Measurements from ENCODE around the gene SERBP1.
"Not testable (repeated sequence)": the region's sequence is repeated elsewhere in the genome, so short reads cannot be mapped to it uniquely, and the experiment has no call there.

Gene SERBP1

GRCh38 chr1:67430358-67431155, at the start of gene SERBP1:
TSS of gene SERBP1 (minus strand) at chr1:67430402. CDS start at chr1:67430300, 102 bp downstream.
- peak; percentile 91 to 96 for DNase-seq (ENCODE audit: low read depth in 2 of 2)

- peak in 1 of 2 donors; percentile 3 for DNase-seq (ENCODE audit: low read depth in 2 of 2)
Observed at GRCh38 chr1:67479146-67479891, 49.1 kb upstream of the SERBP1 start.

DNA sequence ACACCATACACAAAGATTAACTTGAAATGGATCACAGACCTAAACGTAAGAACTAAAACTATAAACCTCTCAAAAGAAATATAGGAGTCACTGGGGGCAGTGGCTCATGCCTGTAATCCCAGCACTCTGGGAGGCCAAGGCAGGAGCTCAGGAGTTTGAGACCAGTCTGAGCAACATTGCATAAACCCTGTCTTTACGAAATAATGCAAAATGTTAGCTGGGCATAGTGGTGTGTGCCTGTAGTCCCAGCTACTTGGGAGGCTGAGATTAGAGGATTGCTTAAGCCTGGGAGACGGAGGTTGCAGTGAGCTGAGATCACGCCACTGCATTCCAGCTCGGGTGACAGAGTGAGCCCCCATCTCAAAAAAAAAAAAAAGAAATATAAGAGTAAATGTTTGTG, 46.7 kb upstream of the SERBP1 start:
- no peak for DNase-seq (ENCODE audit: low read depth in 2 of 2)

- DNase-seq (ENCODE audit: low read depth in 2 of 2) = no peak
Observed at GRCh38 chr1:67476006-67476482, 45.8 kb upstream of the SERBP1 start.

DNA sequence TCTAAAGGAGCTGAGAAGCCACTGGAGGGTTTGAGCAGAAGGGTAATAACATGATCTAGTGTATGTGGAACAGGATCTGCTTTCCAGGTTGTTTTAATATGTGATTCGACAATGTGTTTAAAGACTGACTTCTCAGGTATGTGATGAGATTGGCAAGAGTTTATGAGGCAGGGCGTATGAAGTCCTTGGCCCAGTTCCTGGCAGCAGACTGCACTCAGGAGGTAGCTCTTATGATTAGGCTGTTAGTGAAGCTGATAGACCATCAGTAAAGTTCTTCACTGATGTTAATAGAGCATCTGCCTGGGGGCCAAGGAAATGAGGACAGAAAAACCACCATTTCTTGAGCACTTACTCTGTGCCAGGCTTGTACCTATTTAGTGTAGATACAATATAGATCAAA, 41.9 kb upstream of the SERBP1 start:
- DNase-seq (ENCODE audit: low read depth in 2 of 2) = no peak

- no peak for DNase-seq (ENCODE audit: low read depth in 2 of 2)
Observed at GRCh38 chr1:67469431-67469830, 39.2 kb upstream of the SERBP1 start.

GRCh38 chr1:67468066-67468718, 38.0 kb upstream of the SERBP1 start:
- no peak for DNase-seq (ENCODE audit: low read depth in 2 of 2)

DNA sequence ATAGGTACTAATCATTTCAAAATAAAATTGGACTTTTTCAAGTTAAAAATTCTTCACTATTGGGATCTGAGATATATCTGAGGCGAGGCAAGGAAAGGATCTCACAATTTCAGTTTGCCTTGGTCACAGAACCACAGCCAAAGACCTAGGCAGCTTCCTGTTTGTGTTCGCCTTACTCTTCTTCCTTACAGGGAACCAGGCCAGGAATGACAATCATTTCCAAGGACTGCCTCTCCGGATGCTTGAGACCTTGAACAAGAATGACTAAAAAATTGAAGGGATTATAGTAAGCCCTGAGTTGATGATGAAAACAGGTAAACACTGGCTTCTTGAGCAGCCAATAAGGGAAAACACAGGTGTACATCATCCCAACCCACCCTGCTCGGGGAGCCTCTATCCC, 35.2 kb upstream of the SERBP1 start:
- DNase-seq (ENCODE audit: low read depth in 2 of 2) = no peak

DNA sequence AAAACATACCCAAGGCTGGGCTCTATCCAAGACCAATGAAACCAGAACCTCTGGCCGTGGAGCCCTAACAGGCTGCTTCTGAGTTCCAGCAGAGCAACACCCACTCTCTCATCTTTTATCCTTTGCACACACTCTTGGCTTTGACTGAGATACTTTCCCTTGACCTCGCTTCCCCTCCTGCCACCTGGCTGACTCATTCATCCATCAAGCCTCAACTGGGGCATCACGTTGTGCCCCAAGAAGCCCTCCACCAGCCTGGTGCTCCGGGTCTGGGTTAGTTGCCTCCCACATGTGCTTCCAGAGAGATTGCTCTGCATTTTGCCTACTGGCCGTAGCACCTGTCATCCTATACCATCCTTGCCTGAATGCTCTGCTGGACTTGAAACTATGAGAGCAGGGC, 34.5 kb upstream of the SERBP1 start:
- no peak for DNase-seq (ENCODE audit: low read depth in 2 of 2)

GRCh38 chr1:67464058-67464457, 33.9 kb upstream of the SERBP1 start:
- no peak for DNase-seq (ENCODE audit: low read depth in 2 of 2)

GRCh38 chr1:67463298-67463955, 33.2 kb upstream of the SERBP1 start:
- DNase-seq (ENCODE audit: low read depth in 2 of 2) = no peak

- DNase-seq (ENCODE audit: low read depth in 2 of 2) = no peak
Observed at GRCh38 chr1:67460676-67461500, 30.7 kb upstream of the SERBP1 start.

- DNase-seq (ENCODE audit: low read depth in 2 of 2) = peak in 1 of 2 donors; percentile 2
Observed at GRCh38 chr1:67459068-67459467, 28.9 kb upstream of the SERBP1 start.

- no peak for DNase-seq (ENCODE audit: low read depth in 2 of 2)
Observed at GRCh38 chr1:67458663-67459062, 28.5 kb upstream of the SERBP1 start.

- DNase-seq (ENCODE audit: low read depth in 2 of 2) = no peak
Observed at GRCh38 chr1:67457247-67457646, 27.0 kb upstream of the SERBP1 start.

DNA sequence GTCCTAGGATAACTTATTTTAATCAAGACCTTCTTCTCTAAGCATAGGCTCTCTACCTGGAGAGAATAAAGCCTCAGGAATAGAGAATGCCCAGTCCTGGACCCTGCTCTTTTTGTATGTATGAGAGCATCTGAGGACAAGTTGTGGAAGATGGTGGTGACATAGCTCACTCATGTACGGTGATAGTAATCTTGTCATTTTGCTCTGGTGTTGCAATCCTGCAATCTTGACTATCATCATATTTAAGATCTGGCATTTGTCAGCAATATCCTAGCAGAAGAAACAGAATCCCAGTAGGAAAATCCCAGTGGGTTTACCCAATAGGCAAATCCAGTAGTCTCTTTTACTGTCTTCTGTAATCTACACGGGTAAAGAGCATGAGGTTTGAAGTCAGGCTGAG, 21.6 kb upstream of the SERBP1 start:
- no peak for DNase-seq (ENCODE audit: low read depth in 2 of 2)

DNA sequence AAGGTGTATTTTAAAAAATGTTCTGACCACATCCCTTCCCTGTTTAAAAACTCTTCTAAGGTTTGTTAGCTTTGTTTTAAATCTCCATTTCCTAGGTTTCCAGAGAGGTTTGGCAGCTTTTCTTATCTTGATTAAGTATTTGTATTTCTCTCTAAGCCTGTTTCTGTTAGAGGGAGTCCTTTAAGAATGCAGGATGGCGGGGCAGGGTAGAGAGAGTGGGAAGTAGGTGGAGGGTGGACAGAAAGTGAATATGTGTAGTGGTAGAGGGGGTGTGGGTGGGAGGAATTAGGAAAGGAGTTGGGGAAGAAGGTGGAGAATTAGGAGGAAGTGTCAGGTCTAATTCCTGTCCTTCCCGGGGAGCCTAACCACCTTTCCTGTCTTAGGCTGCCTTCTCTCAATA, 21.2 kb upstream of the SERBP1 start:
- no peak for DNase-seq (ENCODE audit: low read depth in 2 of 2)

DNA sequence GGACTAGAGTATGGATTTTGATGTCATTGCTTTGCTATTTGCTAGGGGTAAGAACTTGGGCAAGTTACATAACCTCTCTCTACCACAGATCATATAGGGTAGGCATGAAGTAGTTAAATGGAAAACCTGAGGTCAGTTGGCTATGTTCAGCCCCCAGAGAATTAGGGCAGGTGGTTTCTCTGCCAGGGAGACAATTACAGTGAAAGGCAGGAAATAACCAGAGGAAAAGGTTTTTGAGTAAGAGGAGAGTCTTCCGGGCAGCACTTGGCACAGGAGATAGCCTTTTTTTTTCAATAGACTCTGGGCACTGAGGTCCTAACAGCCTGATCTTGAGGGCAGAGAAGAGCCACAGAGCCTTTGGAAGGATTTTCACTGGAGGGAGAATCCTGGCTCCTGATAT, 16.7 kb upstream of the SERBP1 start:
- DNase-seq (ENCODE audit: low read depth in 2 of 2) = no peak

DNA sequence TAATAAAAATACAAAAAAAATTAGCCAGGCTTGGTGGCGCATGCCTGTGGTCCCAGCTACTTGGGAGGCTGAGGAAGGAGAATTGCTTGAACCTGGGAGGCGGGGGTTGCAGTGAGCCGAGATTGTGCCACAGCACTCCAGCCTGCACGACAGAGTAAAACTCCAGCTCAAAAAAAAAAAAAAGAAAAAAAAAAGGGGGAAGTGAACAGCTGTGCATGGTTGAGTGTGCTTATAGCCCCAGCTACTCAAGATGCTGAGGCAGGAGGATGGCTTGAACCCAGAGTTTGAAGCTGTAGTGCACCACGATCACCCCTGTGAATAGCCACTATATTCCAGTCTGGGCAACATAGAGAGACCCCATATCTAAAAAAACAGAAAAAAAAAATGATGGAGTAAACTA, 15.8 kb upstream of the SERBP1 start:
- DNase-seq (ENCODE audit: low read depth in 2 of 2) = not testable (repeated sequence)

DNA sequence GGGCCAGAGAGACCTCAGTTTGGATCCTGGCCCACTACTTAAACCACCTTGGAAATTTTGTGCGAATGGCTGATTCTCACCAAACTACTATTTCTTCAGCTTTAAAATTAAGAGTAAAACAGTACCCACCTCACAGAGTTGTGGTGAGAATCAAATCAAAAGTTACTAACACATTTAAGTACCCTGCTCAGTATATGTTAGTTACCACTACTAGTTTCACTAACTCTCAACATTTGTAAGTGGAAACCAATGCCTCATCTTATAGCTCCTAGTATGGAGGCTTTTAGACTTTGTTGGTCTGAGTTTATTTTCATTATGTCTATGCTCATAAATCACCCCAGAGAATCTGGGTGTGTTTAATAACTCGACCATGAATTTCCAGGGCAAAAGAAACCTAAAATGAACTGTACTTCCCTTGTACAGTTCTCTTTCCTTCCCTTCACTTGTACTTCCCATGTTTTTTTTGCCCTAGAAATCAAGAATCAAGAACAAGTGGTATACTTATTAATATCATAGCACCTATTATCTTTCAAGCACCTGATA, 11.6 kb upstream of the SERBP1 start:
- DNase-seq (ENCODE audit: low read depth in 2 of 2) = no peak

DNA sequence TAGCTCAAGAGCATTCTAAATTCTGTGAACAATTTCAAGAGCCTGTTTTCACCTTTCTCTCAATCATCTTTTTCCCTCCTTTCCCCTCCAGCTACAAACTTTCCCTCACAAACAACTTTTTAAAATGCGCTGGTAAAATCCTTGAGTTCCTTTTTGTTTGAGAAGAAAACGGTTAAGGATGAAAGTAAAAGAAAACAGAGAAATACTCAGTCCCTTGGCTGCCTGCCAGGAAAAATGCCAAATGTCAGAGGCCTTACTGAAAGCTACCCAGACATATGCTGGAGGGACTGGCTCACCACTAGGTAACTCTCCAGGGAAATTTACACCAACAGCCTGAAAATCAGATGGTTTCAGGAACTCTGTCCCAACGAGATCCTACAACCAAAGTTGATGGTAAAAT, 11.0 kb upstream of the SERBP1 start:
- DNase-seq (ENCODE audit: low read depth in 2 of 2) = peak; percentile 8 to 15
